ENCODE results near the gene MPZL1. TPM values are rescaled to one million over a fixed set of nuclear protein-coding genes. Genes with fewer than 3 reads are reported as not detected.
A peak's percentile ranks its signal among the peaks of the same experiment; 100 is the strongest.

MPZL1 gene
- total and polyA plus RNA-seq, 2 of the 13 experiments (the other 11 are each of a cell fraction or from before 2014, with no cell fraction given) = 38.0 to 68.7 TPM

DNA sequence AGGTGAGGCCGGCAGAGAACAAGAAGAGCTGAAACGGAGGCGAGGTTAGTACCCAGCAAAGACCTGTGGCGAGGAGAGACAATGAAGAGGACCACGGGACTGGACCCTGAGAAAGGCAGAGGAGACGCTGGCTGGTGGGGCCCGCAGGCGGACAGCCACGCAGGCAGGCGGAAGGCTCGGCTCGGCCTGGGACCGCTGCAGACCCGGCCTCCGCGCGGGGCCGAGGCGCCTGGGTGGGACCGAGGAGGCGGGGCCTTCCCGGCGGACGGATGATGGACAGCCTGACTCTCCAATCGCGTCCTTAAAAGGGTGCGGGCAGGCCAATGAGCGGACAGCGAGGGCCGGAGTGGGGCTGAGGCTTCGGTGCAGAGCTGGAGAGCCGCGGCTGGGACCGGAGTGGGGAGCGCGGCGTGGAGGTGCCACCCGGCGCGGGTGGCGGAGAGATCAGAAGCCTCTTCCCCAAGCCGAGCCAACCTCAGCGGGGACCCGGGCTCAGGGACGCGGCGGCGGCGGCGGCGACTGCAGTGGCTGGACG, at the start of gene MPZL1 (continued):
- TF ChIP-seq, protein P1, sequence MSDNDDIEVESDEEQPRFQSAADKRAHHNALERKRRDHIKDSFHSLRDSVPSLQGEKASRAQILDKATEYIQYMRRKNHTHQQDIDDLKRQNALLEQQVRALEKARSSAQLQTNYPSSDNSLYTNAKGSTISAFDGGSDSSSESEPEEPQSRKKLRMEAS (IDR thresholded peaks at IDR 0.05) = peak; percentile 56
- 0 out of 2 replicates have a peak, but pooled peaks have one; percentile 35 for TF ChIP-seq IRF2 (CRISPR knock-in tag; IDR thresholded peaks at IDR 0.05)
- TF ChIP-seq, protein P2, sequence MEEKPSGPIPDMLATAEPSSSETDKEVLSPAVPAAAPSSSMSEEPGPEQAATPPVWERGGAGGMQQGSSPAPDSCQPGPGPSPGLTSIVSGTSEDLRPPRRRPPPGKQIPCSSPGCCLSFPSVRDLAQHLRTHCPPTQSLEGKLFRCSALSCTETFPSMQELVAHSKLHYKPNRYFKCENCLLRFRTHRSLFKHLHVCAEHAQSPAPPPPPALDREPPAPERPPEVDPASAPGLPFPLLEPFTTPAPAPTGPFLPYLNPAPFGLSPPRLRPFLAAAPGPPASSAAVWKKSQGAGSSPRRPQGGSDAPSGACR (CRISPR knock-in tag; IDR thresholded peaks at IDR 0.05) = peak; percentile 42; the same call in 1 of the 2 replicates
- TF ChIP-seq, protein P3, sequence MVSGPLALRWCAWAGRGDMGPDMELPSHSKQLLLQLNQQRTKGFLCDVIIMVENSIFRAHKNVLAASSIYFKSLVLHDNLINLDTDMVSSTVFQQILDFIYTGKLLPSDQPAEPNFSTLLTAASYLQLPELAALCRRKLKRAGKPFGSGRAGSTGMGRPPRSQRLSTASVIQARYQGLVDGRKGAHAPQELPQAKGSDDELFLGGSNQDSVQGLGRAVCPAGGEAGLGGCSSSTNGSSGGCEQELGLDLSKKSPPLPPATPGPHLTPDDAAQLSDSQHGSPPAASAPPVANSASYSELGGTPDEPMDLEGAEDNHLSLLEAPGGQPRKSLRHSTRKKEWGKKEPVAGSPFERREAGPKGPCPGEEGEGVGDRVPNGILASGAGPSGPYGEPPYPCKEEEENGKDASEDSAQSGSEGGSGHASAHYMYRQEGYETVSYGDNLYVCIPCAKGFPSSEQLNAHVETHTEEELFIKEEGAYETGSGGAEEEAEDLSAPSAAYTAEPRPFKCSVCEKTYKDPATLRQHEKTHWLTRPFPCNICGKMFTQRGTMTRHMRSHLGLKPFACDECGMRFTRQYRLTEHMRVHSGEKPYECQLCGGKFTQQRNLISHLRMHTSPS (CRISPR knock-in tag; IDR thresholded peaks at IDR 0.05; ENCODE audit: low read depth) = no peak
- TF ChIP-seq NPAS2 (CRISPR knock-in tag; IDR thresholded peaks at IDR 0.05; ENCODE audit: borderline replicate concordance) = no peak
- TF ChIP-seq ZNF160 (CRISPR knock-in tag; IDR thresholded peaks at IDR 0.05) = no peak
- TF ChIP-seq ZSCAN25 (CRISPR knock-in tag; IDR thresholded peaks at IDR 0.05) = peak; percentile 51; the same call in 1 of the 2 replicates
- TF ChIP-seq ZNF124 (CRISPR knock-in tag; IDR thresholded peaks at IDR 0.05) = no peak
- TF ChIP-seq, protein P4, sequence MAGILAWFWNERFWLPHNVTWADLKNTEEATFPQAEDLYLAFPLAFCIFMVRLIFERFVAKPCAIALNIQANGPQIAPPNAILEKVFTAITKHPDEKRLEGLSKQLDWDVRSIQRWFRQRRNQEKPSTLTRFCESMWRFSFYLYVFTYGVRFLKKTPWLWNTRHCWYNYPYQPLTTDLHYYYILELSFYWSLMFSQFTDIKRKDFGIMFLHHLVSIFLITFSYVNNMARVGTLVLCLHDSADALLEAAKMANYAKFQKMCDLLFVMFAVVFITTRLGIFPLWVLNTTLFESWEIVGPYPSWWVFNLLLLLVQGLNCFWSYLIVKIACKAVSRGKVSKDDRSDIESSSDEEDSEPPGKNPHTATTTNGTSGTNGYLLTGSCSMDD (CRISPR knock-in tag; IDR thresholded peaks at IDR 0.05) = no peak
- TF ChIP-seq ZBTB42 (CRISPR knock-in tag; IDR thresholded peaks at IDR 0.05) = no peak
- peak; percentile 83 for TF ChIP-seq KDM2A (CRISPR knock-in tag; IDR thresholded peaks at IDR 0.05; ENCODE audit: borderline replicate concordance, low read depth)
- no peak for TF ChIP-seq ZNF317 (CRISPR knock-in tag; IDR thresholded peaks at IDR 0.05)
- TF ChIP-seq REXO4 (CRISPR knock-in tag; IDR thresholded peaks at IDR 0.05; ENCODE audit: borderline replicate concordance) = 0 out of 2 replicates have a peak, but pooled peaks have one; percentile 35
- no peak for TF ChIP-seq ZNF678 (CRISPR knock-in tag; IDR thresholded peaks at IDR 0.05)
- TF ChIP-seq FOXJ3 (CRISPR knock-in tag; IDR thresholded peaks at IDR 0.05; ENCODE audit: borderline replicate concordance) = no peak
- peak; percentile 42 for TF ChIP-seq MED8 (CRISPR knock-in tag; IDR thresholded peaks at IDR 0.05; ENCODE audit: insufficient replicate concordance)
- no peak for TF ChIP-seq ZFP37 (CRISPR knock-in tag; IDR thresholded peaks at IDR 0.05; ENCODE audit: borderline replicate concordance)
- no peak for TF ChIP-seq ZNF350 (CRISPR knock-in tag; IDR thresholded peaks at IDR 0.05; ENCODE audit: borderline replicate concordance, low read depth)
- TF ChIP-seq, protein P5, sequence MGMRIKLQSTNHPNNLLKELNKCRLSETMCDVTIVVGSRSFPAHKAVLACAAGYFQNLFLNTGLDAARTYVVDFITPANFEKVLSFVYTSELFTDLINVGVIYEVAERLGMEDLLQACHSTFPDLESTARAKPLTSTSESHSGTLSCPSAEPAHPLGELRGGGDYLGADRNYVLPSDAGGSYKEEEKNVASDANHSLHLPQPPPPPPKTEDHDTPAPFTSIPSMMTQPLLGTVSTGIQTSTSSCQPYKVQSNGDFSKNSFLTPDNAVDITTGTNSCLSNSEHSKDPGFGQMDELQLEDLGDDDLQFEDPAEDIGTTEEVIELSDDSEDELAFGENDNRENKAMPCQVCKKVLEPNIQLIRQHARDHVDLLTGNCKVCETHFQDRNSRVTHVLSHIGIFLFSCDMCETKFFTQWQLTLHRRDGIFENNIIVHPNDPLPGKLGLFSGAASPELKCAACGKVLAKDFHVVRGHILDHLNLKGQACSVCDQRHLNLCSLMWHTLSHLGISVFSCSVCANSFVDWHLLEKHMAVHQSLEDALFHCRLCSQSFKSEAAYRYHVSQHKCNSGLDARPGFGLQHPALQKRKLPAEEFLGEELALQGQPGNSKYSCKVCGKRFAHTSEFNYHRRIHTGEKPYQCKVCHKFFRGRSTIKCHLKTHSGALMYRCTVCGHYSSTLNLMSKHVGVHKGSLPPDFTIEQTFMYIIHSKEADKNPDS (CRISPR knock-in tag; IDR thresholded peaks at IDR 0.05) = no peak
- TF ChIP-seq GABPB1 (CRISPR knock-in tag; IDR thresholded peaks at IDR 0.05) = peak; percentile 76
- TF ChIP-seq, protein P6, sequence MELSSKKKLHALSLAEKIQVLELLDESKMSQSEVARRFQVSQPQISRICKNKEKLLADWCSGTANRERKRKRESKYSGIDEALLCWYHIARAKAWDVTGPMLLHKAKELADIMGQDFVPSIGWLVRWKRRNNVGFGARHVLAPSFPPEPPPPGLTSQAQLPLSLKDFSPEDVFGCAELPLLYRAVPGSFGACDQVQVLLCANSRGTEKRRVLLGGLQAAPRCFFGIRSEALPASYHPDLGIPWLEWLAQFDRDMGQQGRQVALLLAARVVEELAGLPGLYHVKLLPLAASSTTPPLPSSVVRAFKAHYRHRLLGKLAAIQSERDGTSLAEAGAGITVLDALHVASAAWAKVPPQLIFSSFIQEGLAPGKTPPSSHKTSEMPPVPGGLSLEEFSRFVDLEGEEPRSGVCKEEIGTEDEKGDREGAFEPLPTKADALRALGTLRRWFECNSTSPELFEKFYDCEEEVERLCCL (CRISPR knock-in tag; IDR thresholded peaks at IDR 0.05; ENCODE audit: borderline replicate concordance) = no peak
- no peak for TF ChIP-seq FOXA3 (CRISPR knock-in tag; IDR thresholded peaks at IDR 0.05)
- TF ChIP-seq TMF1 (CRISPR knock-in tag; IDR thresholded peaks at IDR 0.05; ENCODE audit: low read depth) = no peak
- no peak; the same call in 1 of the 2 replicates for TF ChIP-seq REPIN1 (CRISPR knock-in tag; IDR thresholded peaks at IDR 0.05; ENCODE audit: borderline replicate concordance, low read depth)
